SIG-M5 treated with dmso at 0.1 percent for 504 hours (cell line): Measurements from ENCODE around the gene MFGE8.

Experiments used
- DNase-seq: peaks from one replicate; lab custom pipeline; 2025; ENCODE audit not compliant: unreplicated experiment; lab: John Stamatoyannopoulos, UW

Gene MFGE8

GRCh38 chr15:88874684-88875083 is 38.5 kb downstream of the MFGE8 start:
- DNase-seq: no peak

- DNase-seq: no peak
Measured at GRCh38 chr15:88874275-88874674, 38.9 kb downstream of the MFGE8 start.

DNA sequence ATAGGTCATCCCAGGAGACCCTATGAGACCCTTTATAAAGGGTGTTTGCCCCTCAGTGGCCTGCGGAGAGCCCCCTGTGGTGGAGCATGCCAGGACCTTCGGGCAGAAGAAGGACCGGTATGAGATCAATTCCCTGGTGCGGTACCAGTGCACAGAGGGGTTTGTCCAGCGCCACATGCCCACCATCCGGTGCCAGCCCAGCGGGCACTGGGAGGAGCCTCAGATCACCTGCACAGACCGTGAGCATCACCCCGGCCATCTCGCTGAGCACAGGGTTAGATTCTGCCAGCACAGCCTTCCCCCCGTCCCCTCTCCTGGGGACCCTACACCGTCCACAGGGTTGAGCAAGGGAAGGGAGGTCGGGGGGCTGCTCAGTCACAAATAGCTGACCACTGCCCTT is 39.4 kb downstream of the MFGE8 start:
- no peak for DNase-seq

GRCh38 chr15:88872706-88873105 is 40.5 kb downstream of the MFGE8 start:
- DNase-seq: no peak

DNA sequence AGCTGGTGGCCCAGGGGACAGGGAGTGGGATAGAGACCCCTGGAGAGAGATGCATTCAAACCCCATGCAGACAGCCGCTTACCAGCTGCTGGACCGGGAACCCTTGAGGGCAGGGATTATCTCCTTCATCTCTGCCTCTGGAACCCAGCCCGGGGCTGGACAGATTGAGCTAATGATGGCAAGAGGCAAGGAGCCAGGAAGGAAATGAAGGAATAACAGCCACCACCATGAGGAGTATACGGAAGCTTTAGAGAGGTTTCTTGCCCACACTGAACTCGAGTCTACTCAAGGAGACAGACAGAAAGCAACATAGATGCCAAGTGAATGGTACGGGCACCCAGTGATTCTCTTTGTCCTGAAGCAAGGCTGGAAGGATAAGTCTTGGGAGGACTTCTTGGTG is 41.1 kb downstream of the MFGE8 start:
- no peak for DNase-seq

DNA sequence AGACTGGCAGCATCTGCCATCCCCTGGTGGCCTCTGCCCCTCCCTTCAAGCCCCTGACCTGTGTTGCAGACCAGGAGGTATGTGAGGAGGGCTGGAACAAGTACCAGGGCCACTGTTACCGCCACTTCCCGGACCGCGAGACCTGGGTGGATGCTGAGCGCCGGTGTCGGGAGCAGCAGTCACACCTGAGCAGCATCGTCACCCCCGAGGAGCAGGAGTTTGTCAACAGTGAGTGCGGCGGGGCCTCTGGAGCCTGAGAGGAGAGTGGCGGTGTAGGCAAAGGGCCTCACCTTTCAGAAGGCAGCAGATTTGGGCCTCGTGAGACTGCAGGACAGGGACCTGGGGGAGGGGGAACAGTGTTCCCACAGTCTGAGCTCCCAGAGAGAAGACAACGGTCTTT is 41.9 kb downstream of the MFGE8 start:
- DNase-seq: no peak

DNA sequence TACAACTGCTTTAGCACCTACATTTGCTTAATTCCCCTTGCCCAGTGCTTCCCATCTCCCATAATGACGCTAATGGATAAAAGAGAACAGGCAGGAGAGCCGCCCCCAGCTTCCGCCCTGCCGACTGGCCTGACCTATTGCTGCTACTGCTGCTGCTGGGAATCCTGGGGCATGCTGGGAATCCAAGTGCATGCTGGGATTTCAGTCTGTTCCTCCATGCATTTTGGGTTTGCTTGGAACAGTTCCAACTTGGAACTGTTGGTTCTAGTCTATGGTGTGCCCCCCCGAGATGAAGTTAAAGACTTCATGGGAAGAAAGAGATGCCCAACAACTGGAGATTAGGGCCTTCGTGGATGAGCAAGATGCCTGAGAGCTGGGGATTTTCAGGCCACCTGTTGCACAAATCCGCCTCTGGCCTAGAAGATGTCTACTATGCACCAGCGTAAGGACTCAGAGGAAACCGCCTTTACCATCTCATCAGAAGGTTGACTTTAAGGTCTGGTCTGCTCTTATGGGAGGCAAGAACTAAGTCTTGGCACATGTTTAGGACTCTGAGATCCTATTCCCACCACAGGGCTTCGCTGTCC is 46.8 kb downstream of the MFGE8 start:
- DNase-seq: no peak

- no peak for DNase-seq
Measured at GRCh38 chr15:88865498-88866099, 47.6 kb downstream of the MFGE8 start.

- DNase-seq: no peak
Measured at GRCh38 chr15:88864861-88865497, 48.2 kb downstream of the MFGE8 start.

- DNase-seq: no peak
Measured at GRCh38 chr15:88863412-88863811, 49.8 kb downstream of the MFGE8 start.

DNA sequence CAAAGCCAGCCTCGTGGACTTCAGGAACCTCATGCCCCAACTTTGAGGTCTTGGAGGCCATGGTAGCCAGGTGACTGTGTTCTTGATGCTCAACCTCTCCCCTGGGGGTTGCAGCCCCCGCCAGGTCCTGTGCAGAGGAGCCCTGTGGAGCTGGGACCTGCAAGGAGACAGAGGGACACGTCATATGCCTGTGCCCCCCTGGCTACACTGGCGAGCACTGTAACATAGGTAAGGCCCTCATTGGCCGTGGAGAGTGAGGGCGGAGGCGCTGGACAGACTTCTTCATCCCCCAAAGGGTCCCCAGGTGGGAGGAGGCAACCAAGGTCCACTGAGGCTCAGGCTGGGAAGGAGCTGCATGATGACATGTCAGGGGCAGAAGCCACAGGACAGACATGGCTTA is 53.0 kb downstream of the MFGE8 start:
- no peak for DNase-seq

DNA sequence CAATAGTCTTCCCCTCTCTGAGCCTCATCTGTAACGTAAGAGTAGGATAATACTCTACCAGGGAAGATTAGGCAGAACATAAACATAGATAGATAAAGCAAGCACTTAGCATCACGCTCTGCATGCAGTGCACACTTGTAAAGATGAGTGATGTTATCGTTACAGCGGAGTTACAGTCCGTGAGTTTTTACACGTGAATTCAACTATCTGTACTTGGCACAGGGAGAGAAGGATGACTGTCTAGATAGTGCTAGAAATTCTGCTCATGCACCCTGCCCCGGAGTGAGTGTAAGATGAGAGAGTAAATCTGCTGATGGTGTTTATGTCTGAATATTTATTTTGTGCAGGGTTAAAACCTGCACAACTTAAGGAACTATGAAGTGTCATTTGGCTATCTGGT is 53.6 kb downstream of the MFGE8 start:
- DNase-seq: no peak

DNA sequence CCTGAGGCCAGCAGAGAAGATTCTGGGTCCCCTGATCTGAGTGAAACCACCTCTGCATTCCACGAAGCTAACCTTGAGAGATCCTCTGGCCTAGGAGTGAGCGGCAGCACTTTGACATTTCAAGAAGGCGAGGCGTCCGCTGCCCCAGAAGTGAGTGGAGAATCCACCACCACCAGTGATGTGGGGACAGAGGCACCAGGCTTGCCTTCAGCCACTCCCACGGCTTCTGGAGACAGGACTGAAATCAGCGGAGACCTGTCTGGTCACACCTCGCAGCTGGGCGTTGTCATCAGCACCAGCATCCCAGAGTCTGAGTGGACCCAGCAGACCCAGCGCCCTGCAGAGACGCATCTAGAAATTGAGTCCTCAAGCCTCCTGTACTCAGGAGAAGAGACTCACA is 54.2 kb downstream of the MFGE8 start:
- no peak for DNase-seq

DNA sequence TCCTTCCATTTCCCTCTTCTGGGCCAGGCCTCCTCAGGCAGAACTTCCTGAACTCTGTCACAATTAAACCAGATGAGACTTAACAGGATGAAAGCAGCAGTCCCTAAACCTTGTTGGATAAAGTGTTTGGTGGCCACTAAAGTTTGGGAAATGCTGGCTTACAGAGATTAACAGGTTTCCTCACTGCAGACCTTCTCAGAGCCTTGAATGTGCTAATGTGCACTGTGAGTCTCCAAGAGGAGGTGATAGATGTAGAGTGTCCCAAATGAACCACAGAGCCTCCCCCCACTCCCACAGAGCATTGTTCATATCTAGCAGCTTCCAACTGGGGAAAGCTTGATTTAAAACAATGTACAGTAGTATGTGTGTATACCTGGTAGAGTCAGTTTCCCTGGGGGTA is 60.7 kb downstream of the MFGE8 start:
- no peak for DNase-seq

GRCh38 chr15:88849376-88850072 is 63.7 kb downstream of the MFGE8 start:
- DNase-seq: no peak
